Measurements from ENCODE around the gene TBC1D30. TPM values are rescaled to one million over a fixed set of nuclear protein-coding genes. Genes with fewer than 3 reads are reported as not detected.

The TBC1D30 gene
- total RNA-seq, 1 donor from 2014 or later, result 14.8 TPM

- Histone ChIP-seq H3K27me3 (no peaks in the 10 kb centered on the region), H3K9me3 (no peaks in the 10 kb centered on the region), H3K27ac (no peak overlapping the region), H3K4me3 (no peak overlapping the region), H3K4me1 (no peaks in the 10 kb centered on the region), H3K36me3 (peaks cover 2% of the 10 kb centered on the region)
- ATAC-seq (no peak), DNase-seq (no peak)
- intact Hi-C loops (cut with DNase I), result no loop called here
- no peak for TF ChIP-seq CTCF (IDR thresholded peaks at IDR 0.05)
Observed at GRCh38 chr12:64833928-64834327, 9.5 kb downstream of the TBC1D30 start.

- intact Hi-C loops (cut with DNase I), result no loop called here
- no peaks in the 10 kb centered on the region for H3K9me3 ChIP-seq
- no peak overlapping the region for H3K27ac ChIP-seq
- no peak overlapping the region for H3K4me3 ChIP-seq
- DNase-seq (no peak), ATAC-seq (peak; percentile 33)
- H3K4me1 ChIP-seq, result no peaks in the 10 kb centered on the region
- peaks cover 9% of the 10 kb centered on the region for H3K36me3 ChIP-seq
- no peaks in the 10 kb centered on the region for H3K27me3 ChIP-seq
- TF ChIP-seq CTCF (IDR thresholded peaks at IDR 0.05), result no peak
Observed at GRCh38 chr12:64835901-64836300, 11.5 kb downstream of the TBC1D30 start.

- peaks cover 9% of the 10 kb centered on the region for H3K36me3 ChIP-seq
- no peak overlapping the region for H3K27ac ChIP-seq
- no peaks in the 10 kb centered on the region for H3K27me3 ChIP-seq
- DNase-seq (no peak), ATAC-seq (peak; percentile 45)
- no peak overlapping the region for H3K4me3 ChIP-seq
- H3K9me3 ChIP-seq, result no peaks in the 10 kb centered on the region
- H3K4me1 ChIP-seq, result no peaks in the 10 kb centered on the region
- TF ChIP-seq CTCF (IDR thresholded peaks at IDR 0.05), result no peak
- intact Hi-C loops (cut with DNase I), result no loop called here
Observed at GRCh38 chr12:64836856-64837255, 12.4 kb downstream of the TBC1D30 start.

- no peaks in the 10 kb centered on the region for H3K9me3 ChIP-seq
- H3K36me3 ChIP-seq, result peaks cover 9% of the 10 kb centered on the region
- no peak for TF ChIP-seq CTCF (IDR thresholded peaks at IDR 0.05)
- no peak overlapping the region for H3K4me3 ChIP-seq
- ATAC-seq, result no peak
- no peak for DNase-seq
- H3K27me3 ChIP-seq, result no peaks in the 10 kb centered on the region
- no peak overlapping the region for H3K27ac ChIP-seq
- no peaks in the 10 kb centered on the region for H3K4me1 ChIP-seq
- intact Hi-C loops (cut with DNase I), result no loop called here
Observed at GRCh38 chr12:64837427-64837826, 13.0 kb downstream of the TBC1D30 start.

GRCh38 chr12:64840119-64840518 is 15.7 kb downstream of the TBC1D30 start:
- Histone ChIP-seq H3K36me3 (peaks cover 9% of the 10 kb centered on the region), H3K9me3 (no peaks in the 10 kb centered on the region), H3K27ac (no peak overlapping the region), H3K27me3 (no peaks in the 10 kb centered on the region), H3K4me1 (no peaks in the 10 kb centered on the region), H3K4me3 (no peak overlapping the region)
- ATAC-seq (no peak), DNase-seq (no peak)
- intact Hi-C loops (cut with DNase I), result no loop called here
- TF ChIP-seq CTCF (IDR thresholded peaks at IDR 0.05), result no peak
